ENCODE data around the gene RFT1.

The RFT1 gene

GRCh38 chr3:53149699-53150098 is 19.5 kb upstream of the RFT1 start:
- H4K20me1 ChIP-seq (ENCODE audit: insufficient read depth, low read length), result no peaks in the 10 kb centered on the region
- H3K9me3 ChIP-seq (ENCODE audit: insufficient read depth, low read length, severe bottlenecking), result no peaks in the 10 kb centered on the region
- H3K4me1 ChIP-seq (ENCODE audit: insufficient read depth, low read length), result no peaks in the 10 kb centered on the region
- H3K4me2 ChIP-seq (ENCODE audit: insufficient read depth, low read length), result no peak overlapping the region
- no peak overlapping the region for H3K27ac ChIP-seq (ENCODE audit: low read length)
- H3K27me3 ChIP-seq (ENCODE audit: insufficient read depth, low read length, poor library complexity), result peaks cover 11% of the 10 kb centered on the region
- no peak for TF ChIP-seq EZH2 (IDR thresholded peaks at IDR 0.05; ENCODE audit: borderline replicate concordance, low read depth, low read length, severe bottlenecking)
- no peak for TF ChIP-seq CTCF (IDR thresholded peaks at IDR 0.05; ENCODE audit: borderline replicate concordance, extremely low read depth, low read length, poor library complexity, severe bottlenecking)
- DNase-seq, result no peak
- H3K79me2 ChIP-seq (ENCODE audit: insufficient read depth, low read length), result no peaks in the 10 kb centered on the region
- no peak overlapping the region for H3K9ac ChIP-seq (ENCODE audit: low read depth, low read length)
- H3K4me3 ChIP-seq (ENCODE audit: low read depth in 1 of 2, low read length in 2 of 2), result no peak overlapping the region
- no peak for ATAC-seq (ENCODE audit: insufficient read depth, low read depth)
- H3K36me3 ChIP-seq (ENCODE audit: insufficient read depth, low read length), result no peaks in the 10 kb centered on the region
- no peak overlapping the region for H2AFZ ChIP-seq (ENCODE audit: low read depth, low read length)

- no peak overlapping the region for H2AFZ ChIP-seq (ENCODE audit: low read depth, low read length)
- H3K9ac ChIP-seq (ENCODE audit: low read depth, low read length), result no peak overlapping the region
- no peaks in the 10 kb centered on the region for H4K20me1 ChIP-seq (ENCODE audit: insufficient read depth, low read length)
- no peaks in the 10 kb centered on the region for H3K79me2 ChIP-seq (ENCODE audit: insufficient read depth, low read length)
- TF ChIP-seq EZH2 (IDR thresholded peaks at IDR 0.05; ENCODE audit: borderline replicate concordance, low read depth, low read length, severe bottlenecking), result no peak
- H3K4me3 ChIP-seq (ENCODE audit: low read depth in 1 of 2, low read length in 2 of 2), result no peak overlapping the region
- DNase-seq (no peak), ATAC-seq (ENCODE audit: insufficient read depth, low read depth) (no peak)
- H3K27me3 ChIP-seq (ENCODE audit: insufficient read depth, low read length, poor library complexity), result peaks cover 11% of the 10 kb centered on the region
- no peaks in the 10 kb centered on the region for H3K36me3 ChIP-seq (ENCODE audit: insufficient read depth, low read length)
- H3K4me1 ChIP-seq (ENCODE audit: insufficient read depth, low read length), result no peaks in the 10 kb centered on the region
- H3K9me3 ChIP-seq (ENCODE audit: insufficient read depth, low read length, severe bottlenecking), result no peaks in the 10 kb centered on the region
- H3K27ac ChIP-seq (ENCODE audit: low read length), result no peak overlapping the region
- no peak overlapping the region for H3K4me2 ChIP-seq (ENCODE audit: insufficient read depth, low read length)
Measured at GRCh38 chr3:53149006-53149690, 18.9 kb upstream of the RFT1 start.

GRCh38 chr3:53147903-53148400 is 17.7 kb upstream of the RFT1 start:
- Histone ChIP-seq H3K27me3 (ENCODE audit: insufficient read depth, low read length, poor library complexity) (peaks cover 11% of the 10 kb centered on the region), H2AFZ (ENCODE audit: low read depth, low read length) (no peak overlapping the region), H3K9ac (ENCODE audit: low read depth, low read length) (no peak overlapping the region), H3K9me3 (ENCODE audit: insufficient read depth, low read length, severe bottlenecking) (no peaks in the 10 kb centered on the region), H3K79me2 (ENCODE audit: insufficient read depth, low read length) (no peaks in the 10 kb centered on the region), H3K36me3 (ENCODE audit: insufficient read depth, low read length) (no peaks in the 10 kb centered on the region), H3K4me1 (ENCODE audit: insufficient read depth, low read length) (no peaks in the 10 kb centered on the region), H3K27ac (ENCODE audit: low read length) (no peak overlapping the region), H4K20me1 (ENCODE audit: insufficient read depth, low read length) (no peaks in the 10 kb centered on the region), H3K4me3 (ENCODE audit: low read depth in 1 of 2, low read length in 2 of 2) (no peak overlapping the region), H3K4me2 (ENCODE audit: insufficient read depth, low read length) (no peak overlapping the region)
- DNase-seq, result no peak
- no peak for ATAC-seq (ENCODE audit: insufficient read depth, low read depth)
- TF ChIP-seq EZH2 (IDR thresholded peaks at IDR 0.05; ENCODE audit: borderline replicate concordance, low read depth, low read length, severe bottlenecking), result no peak
- no peak for TF ChIP-seq CTCF (IDR thresholded peaks at IDR 0.05; ENCODE audit: borderline replicate concordance, extremely low read depth, low read length, poor library complexity, severe bottlenecking)

- no peak for TF ChIP-seq EZH2 (IDR thresholded peaks at IDR 0.05; ENCODE audit: borderline replicate concordance, low read depth, low read length, severe bottlenecking)
- ATAC-seq (ENCODE audit: insufficient read depth, low read depth), result no peak
- Histone ChIP-seq H3K4me1 (ENCODE audit: insufficient read depth, low read length) (no peaks in the 10 kb centered on the region), H3K4me2 (ENCODE audit: insufficient read depth, low read length) (no peak overlapping the region), H3K36me3 (ENCODE audit: insufficient read depth, low read length) (no peaks in the 10 kb centered on the region), H3K79me2 (ENCODE audit: insufficient read depth, low read length) (no peaks in the 10 kb centered on the region), H4K20me1 (ENCODE audit: insufficient read depth, low read length) (no peaks in the 10 kb centered on the region), H2AFZ (ENCODE audit: low read depth, low read length) (no peak overlapping the region), H3K4me3 (ENCODE audit: low read depth in 1 of 2, low read length in 2 of 2) (no peak overlapping the region), H3K9ac (ENCODE audit: low read depth, low read length) (no peak overlapping the region), H3K9me3 (ENCODE audit: insufficient read depth, low read length, severe bottlenecking) (no peaks in the 10 kb centered on the region), H3K27me3 (ENCODE audit: insufficient read depth, low read length, poor library complexity) (peaks cover 10% of the 10 kb centered on the region), H3K27ac (ENCODE audit: low read length) (no peak overlapping the region)
- DNase-seq, result no peak
Measured at GRCh38 chr3:53147151-53147902, 17.1 kb upstream of the RFT1 start.

All from DND-41 (cell line).